Fibroblast of lung (primary cell): ENCODE results near the gene RFNG. TPM values are rescaled to one million over a fixed set of nuclear protein-coding genes. Genes with fewer than 3 reads are reported as not detected.

Experiments used
- DNase-seq, 2 donors: peaks; one replicate each; pipeline versions ENCODE4 v3.0.0 to v3.0.0-alpha.2; 2010; ENCODE audit warnings: low read depth in 2 of 2
- H2AFZ ChIP-seq: 2 replicates; pipeline ENCODE4 v1.5.1; 2012; ENCODE audit warnings: low read length, control low read depth, inconsistent platforms
- H3K27ac ChIP-seq: 2 replicates; pipeline ENCODE4 v1.5.1; 2011; ENCODE audit warnings: low read length, control low read depth; ENCODE audit not compliant: insufficient read depth
- H3K27me3 ChIP-seq: 2 replicates; pipeline ENCODE4 v1.5.1; 2011; ENCODE audit warnings: mild to moderate bottlenecking, low read length; ENCODE audit not compliant: control insufficient read depth, insufficient read depth
- H3K36me3 ChIP-seq: 2 replicates; pipeline ENCODE4 v1.5.1; 2011; ENCODE audit warnings: low read length; ENCODE audit not compliant: control insufficient read depth, insufficient read depth
- H3K4me1 ChIP-seq: 2 replicates; pipeline ENCODE4 v1.5.1; 2011; ENCODE audit warnings: low read length; ENCODE audit not compliant: control insufficient read depth, insufficient read depth; ENCODE audit errors: extremely low read depth
- H3K4me2 ChIP-seq: 2 replicates; pipeline ENCODE4 v1.5.1; 2011; ENCODE audit warnings: low read length, control low read depth; ENCODE audit not compliant: insufficient read depth; ENCODE audit errors: extremely low read depth
- H3K4me3 ChIP-seq, 4 experiments: fragments of 200-600 bp in 1 of 4; sonication (generic) in 1 of 4; replicated peaks in 1 of 4; 2 replicates each; pipeline ENCODE4 v1.5.1; 2011 to 2016; ENCODE audit warnings: low read length in 4 of 4, low read depth in 3 of 4, mild to moderate bottlenecking in 3 of 4, control low read depth in 2 of 4, inconsistent platforms in 1 of 4, mixed read lengths in 1 of 4; ENCODE audit not compliant: insufficient read depth in 1 of 4; ENCODE audit errors: control extremely low read depth in 1 of 4
- H3K79me2 ChIP-seq: 2 replicates; pipeline ENCODE4 v1.5.1; 2012; ENCODE audit warnings: mild to moderate bottlenecking, low read length, inconsistent platforms; ENCODE audit not compliant: control insufficient read depth, insufficient read depth
- H3K9ac ChIP-seq: 2 replicates; pipeline ENCODE4 v1.5.1; 2011; ENCODE audit warnings: mild to moderate bottlenecking, low read length, control low read depth; ENCODE audit not compliant: insufficient read depth
- H3K9me3 ChIP-seq: 2 replicates; pipeline ENCODE4 v1.5.1; 2012; ENCODE audit warnings: low read depth, low read length; ENCODE audit not compliant: control insufficient read depth, insufficient read depth
- H4K20me1 ChIP-seq: 2 replicates; pipeline ENCODE4 v1.5.1; 2011; ENCODE audit warnings: low read length; ENCODE audit not compliant: control insufficient read depth, insufficient read depth; ENCODE audit errors: extremely low read depth
- EZH2 ChIP-seq: IDR thresholded peaks from 2 replicates; pipeline ENCODE4 v1.5.1; 2012; ENCODE audit warnings: low read length, control low read depth, mild to moderate bottlenecking; ENCODE audit errors: missing control alignments
- polyA plus RNA-seq, 2 donors: library from polyadenylated mRNA; depleted of rRNA in 1 of 2; stranded (reverse) in 1 of 2; unstranded in 1 of 2; fragments of >200 nt; gene quantifications; 2 replicates each; pipeline ENCODE4 v1.2.1, GENCODE V29; 2011 to 2012; ENCODE audit warnings: missing spikeins in 1 of 2
- total RNA-seq: library from RNA; depleted of rRNA; stranded (reverse); fragments of >200 nt; gene quantifications from 2 replicates; pipeline ENCODE4 v1.2.1, GENCODE V29; 2014
- TF ChIP-seq, protein P1 (sequence below), 2 donors: IDR thresholded peaks in 1 of 2; conservative IDR thresholded peaks in 1 of 2; 1 replicate in 1 of 2; 2 replicates in 1 of 2; pipeline ENCODE4 v1.5.1; 2011 to 2012; ENCODE audit warnings: low read length in 2 of 2, control low read depth in 1 of 2, inconsistent platforms in 1 of 2, low read depth in 1 of 2, mild to moderate bottlenecking in 1 of 2

The RFNG gene
- total and polyA plus RNA-seq, 2 donors (not counting 1 experiment from before 2014, with no cell fraction given), result 14.5 to 48.9 TPM

DNA sequence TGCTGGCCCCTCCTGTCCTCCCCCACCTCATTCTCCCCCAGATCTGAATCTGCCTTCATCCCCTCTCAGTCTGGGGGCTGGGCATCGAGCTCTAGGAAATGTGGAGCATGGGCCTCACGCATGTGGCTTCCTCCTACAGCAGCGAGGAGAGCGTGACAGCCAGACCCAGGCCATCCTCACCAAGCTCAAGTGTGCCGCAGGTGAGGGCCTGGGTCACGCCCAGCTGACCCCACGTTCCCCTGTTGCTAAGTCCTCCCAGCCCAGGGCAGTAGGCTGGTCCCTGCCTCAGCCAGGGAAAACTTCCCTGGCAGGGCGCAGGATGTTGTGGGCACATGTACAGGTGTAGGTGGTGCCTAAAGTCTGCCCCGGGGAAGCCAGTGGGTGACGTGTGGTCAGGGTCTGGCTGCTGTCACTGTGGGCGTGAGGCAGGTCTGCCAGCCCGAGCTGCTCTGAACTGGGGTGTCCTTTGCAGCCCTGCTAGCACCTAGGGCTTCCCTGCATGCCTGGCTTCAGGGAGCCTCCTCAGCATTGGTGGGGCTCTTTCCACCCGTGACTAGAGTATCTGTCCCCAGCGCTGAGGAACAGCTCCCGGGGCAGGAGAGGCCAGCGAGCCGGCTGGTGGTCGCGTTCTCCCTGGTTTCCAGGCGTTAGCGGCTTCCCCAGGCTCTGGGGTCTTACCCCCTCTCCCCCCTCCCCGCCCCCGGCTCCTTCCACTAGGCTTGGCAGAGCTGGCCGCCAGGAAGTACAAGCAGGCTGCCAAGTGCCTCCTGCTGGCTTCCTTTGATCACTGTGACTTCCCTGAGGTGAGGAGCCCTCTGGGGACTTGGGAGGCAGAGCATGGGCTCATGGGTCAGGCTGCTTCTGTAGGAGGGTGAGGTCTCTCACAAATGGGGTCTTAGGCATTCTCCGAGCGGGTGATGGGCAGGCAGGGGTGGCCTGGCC, 3.7 kb upstream of the RFNG start:
- Histone ChIP-seq H3K9ac (no peak overlapping the region), H3K9me3 (no peaks in the 10 kb centered on the region), H3K36me3 (peaks cover 46% of the 10 kb centered on the region), H3K27ac (no peak overlapping the region), H3K4me1 (peaks cover 7% of the 10 kb centered on the region), H3K27me3 (no peaks in the 10 kb centered on the region), H2AFZ (no peak overlapping the region), H3K4me2 (no peak overlapping the region), H3K79me2 (peaks cover 19% of the 10 kb centered on the region), H3K4me3 (no peak overlapping the region), H4K20me1 (no peaks in the 10 kb centered on the region)
- no peak for DNase-seq
- TF ChIP-seq EZH2, result no peak
- TF ChIP-seq, protein P1, sequence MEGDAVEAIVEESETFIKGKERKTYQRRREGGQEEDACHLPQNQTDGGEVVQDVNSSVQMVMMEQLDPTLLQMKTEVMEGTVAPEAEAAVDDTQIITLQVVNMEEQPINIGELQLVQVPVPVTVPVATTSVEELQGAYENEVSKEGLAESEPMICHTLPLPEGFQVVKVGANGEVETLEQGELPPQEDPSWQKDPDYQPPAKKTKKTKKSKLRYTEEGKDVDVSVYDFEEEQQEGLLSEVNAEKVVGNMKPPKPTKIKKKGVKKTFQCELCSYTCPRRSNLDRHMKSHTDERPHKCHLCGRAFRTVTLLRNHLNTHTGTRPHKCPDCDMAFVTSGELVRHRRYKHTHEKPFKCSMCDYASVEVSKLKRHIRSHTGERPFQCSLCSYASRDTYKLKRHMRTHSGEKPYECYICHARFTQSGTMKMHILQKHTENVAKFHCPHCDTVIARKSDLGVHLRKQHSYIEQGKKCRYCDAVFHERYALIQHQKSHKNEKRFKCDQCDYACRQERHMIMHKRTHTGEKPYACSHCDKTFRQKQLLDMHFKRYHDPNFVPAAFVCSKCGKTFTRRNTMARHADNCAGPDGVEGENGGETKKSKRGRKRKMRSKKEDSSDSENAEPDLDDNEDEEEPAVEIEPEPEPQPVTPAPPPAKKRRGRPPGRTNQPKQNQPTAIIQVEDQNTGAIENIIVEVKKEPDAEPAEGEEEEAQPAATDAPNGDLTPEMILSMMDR (conservative IDR thresholded peaks at IDR 0.05 in 1 of 2, IDR thresholded peaks at IDR 0.05 in 1 of 2; ENCODE audit: low read depth in 1 of 2, low read length in 2 of 2), result no peak

DNA sequence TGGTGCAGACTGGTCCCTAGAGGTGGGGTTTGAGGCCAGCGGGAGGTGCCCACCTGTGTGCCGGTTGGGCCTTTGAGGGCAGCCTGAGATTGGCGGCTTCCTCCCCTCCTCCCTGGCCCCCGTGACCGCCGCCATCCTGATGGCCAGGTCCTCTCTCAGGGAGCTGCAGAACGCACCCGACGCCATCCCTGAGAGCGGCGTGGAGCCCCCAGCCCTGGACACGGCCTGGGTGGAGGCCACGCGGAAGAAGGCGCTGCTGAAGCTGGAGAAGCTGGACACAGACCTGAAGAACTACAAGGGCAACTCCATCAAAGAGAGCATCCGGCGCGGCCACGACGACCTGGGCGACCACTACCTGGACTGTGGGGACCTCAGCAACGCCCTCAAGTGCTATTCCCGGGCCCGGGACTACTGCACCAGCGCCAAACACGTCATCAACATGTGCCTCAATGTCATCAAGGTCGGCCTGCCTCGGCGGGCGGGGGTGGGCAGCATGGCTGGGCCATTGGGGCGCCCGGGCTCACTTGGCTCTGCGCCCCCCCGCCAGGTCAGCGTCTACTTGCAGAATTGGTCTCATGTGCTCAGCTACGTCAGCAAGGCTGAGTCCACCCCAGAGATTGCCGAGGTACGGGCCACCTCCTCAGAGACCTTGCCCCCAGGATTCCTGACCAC, 2.9 kb upstream of the RFNG start:
- H3K27me3 ChIP-seq, result no peaks in the 10 kb centered on the region

More for the DNA sequence above, 2.9 kb upstream of the RFNG start:
- Histone ChIP-seq H3K4me2 (no peak overlapping the region), H3K9ac (peak overlapping the region; percentile 7), H3K4me1 (peaks cover 7% of the 10 kb centered on the region), H4K20me1 (no peaks in the 10 kb centered on the region), H3K36me3 (peaks cover 47% of the 10 kb centered on the region), H3K27ac (no peak overlapping the region), H2AFZ (no peak overlapping the region), H3K79me2 (peaks cover 21% of the 10 kb centered on the region), H3K9me3 (no peaks in the 10 kb centered on the region), H3K4me3 (no peak overlapping the region)
- no peak for TF ChIP-seq EZH2
- TF ChIP-seq, protein P1 (conservative IDR thresholded peaks at IDR 0.05 in 1 of 2, IDR thresholded peaks at IDR 0.05 in 1 of 2; ENCODE audit: low read depth in 1 of 2, low read length in 2 of 2), result no peak
- no peak for DNase-seq
